CD4-positive, alpha-beta T cell treated with Interleukin-21 for 1 hour (primary cell): ENCODE data around the gene ANKFY1.
"Not testable (repeated sequence)": the region's sequence is repeated elsewhere in the genome, so short reads cannot be mapped to it uniquely, and the experiment has no call there.

Experiments used
- DNase-seq: peaks from one replicate; pipeline ENCODE4 v3.0.0-alpha.2; 2020

ANKFY1 gene

DNA sequence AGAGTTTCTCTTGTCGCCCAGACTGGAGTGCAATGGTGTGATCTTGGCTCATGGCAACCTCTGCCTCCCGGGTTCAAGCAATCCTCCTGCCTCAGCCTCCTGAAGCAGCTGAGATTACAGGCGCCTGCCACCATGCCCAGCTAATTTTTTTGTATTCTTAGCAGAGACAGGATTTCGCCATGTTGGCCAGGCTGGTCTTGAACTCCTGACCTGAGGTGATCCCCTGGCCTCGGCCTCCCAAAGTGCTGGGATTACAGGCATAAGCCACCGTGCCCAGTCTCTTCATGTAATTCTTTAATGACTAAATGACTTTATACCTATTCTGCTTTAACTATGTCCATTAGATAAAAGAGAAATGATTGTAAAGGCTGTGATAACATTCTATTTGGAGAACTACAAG is 8.5 kb downstream of the ANKFY1 start:
- DNase-seq: not testable (repeated sequence)

- DNase-seq: no peak
Observed at GRCh38 chr17:4250887-4251286, 12.9 kb downstream of the ANKFY1 start.

DNA sequence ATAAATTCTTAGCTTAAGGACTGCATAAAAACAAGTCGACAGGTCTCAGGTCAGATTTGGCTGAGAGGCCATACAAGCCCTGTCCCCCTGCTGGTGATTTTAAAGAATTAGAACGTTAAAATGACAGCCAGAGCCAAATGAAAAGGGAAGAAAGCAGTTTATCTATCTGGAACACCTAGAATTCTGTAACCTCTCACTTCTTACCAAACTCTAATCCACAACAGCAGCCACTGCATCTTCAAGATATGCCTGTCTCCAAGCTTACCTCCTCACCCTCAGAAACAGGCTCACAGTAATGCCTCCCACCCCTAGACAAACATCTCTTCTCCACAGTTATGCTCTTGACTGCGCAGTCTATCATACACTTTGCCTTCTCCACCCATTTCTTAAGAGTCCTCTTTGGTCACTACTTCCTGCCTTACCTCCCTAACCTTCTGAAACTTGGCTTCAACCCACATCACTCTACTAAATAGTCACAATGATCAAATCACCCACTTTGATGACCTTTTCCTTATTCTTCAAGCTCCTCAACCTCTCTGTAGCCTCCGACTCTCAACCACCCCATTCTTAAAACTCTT is 14.2 kb downstream of the ANKFY1 start:
- DNase-seq: peak; percentile 30

- DNase-seq: no peak
Observed at GRCh38 chr17:4248504-4249277, 15.1 kb downstream of the ANKFY1 start.

DNA sequence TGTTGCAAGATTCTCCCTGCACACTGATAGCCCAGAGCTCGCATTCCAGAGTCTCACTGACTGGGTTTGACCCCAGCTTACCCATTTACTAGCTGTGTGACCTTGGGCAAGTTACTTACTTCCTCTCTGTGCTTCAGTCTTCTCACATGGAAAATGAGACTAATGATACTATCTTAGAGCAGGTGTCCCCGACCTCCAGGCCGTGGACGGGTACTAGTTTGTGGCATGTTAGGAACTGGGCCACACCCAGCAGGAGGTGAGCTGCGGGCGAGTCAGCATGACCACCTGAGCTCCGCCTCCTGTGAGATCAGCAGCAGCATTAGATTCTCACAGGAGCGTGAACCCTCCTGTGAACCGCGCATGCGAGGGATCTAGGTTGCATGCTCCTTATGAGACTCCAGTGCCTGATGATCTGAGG is 15.8 kb downstream of the ANKFY1 start:
- DNase-seq: no peak

DNA sequence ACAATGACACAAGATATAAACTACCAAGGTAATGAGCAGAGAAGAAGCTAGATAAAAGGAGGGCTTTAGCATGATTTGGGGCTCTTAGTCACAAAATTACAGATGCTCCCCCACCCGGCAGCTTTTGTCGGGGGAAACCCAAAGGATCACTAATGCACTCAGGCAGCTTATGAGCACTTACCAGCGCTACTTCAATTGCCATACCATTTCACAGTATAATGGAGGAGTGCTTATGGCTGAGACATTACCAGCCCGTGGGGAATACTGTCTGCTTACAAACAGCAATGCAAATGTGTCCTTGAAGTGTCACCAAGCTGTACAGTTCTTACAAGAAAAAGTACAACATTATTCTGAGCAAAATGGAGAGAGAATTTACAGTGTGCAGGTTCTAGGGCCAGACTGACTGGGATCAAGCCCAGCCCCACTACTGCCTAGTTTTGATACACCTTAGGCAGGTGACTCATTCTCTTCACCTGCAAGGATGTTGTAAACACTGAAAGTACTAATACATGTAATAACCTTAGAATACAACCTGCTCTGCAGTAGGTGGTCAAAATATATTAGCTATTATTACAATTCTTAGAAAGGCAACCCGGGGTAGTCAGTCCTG is 16.3 kb downstream of the ANKFY1 start:
- DNase-seq: no peak

DNA sequence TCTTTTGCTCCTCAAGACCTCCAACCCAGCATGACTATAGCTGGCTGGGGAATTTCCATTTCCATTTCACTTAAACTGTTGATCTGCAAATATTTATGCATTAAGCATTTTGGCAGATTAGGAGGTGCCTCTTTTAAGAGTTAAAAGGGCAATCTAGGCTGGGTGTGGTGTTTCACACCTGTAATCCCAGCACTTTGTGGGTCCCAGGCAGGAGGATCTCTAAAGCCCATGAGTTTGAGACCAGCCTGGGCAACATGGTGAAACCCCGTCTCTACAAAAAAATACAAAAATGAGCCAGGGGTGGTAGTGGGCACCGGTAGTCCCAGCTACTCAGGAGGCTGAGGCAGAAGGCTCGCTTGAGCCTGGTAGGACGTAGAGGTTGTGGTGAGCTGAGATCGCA is 17.1 kb downstream of the ANKFY1 start:
- DNase-seq: no peak

DNA sequence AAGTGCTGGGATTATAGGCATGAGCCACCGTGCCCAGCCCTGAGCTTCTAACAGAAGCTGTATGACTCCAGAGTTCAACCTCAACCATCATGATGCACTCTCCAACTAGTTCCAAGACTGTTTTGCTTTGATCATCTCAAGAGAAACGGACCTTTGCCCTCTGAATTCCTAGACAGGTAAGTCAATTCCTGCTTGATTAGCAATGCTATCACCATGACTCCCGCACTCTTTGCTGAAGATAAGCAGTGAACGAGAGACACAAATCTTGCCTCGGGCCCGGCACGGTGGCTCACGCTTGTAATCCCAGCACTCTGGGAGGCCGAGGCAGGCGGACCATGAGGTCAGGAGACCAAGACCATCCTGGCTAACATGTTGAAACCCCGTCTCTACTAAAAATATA is 22.2 kb downstream of the ANKFY1 start:
- DNase-seq: no peak

DNA sequence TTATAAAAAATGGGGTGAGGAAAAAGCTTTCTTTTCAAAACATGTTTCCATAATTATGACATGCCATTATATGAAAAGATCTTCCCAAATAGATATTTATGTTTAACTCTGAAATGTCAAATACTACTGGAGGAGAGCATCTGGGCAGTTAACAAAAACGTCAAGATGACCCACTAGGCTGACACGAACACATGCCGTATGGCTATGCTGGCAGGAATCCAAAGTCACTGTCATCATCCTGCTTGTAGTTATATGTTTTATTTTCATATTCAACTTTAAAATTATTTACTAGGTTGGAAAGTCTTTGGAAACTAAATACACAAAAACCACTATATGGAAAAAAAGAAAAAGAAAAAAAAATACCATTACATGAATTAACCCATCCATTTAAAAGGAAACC is 27.3 kb downstream of the ANKFY1 start:
- DNase-seq: no peak

DNA sequence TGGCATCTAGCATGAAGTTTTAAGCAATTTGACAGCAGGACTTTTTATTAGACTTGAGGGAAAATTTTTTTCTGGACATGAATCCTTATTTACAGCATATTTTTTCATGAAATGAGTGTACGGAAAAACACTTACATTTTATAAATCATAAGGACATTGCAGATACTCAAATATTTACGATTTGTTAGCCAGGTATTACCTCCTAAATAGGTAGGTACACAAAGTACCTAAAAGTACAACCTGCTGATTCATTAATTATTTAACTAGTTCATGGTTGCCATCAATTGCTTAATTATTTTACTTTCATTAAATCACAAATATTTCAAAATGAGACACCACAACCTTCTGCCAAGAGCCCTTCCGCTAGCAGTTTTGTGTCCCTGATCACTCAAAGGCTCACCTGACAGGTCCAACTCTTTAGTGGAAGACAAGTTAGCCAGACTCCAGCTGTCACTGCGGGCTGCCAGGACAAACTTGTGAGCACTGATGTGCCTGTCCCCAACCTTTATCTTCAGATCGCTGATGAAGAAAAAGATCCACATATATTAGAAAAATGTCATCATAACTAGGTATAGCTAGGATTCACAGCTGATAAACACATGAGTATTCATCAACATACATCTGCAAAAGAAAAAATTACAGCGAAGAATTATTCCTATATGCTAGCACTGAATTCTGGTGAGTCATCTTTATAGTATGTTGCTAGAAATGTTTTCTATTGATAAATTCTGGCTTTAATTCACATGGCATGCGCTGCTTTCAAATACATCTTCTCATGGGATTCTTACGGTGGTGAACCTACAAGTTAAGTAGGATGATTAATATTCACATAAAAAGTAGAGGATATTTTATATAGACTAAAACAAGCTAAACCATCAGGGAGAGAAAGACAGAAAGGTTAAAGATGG is 28.2 kb downstream of the ANKFY1 start:
- DNase-seq: no peak

- no peak for DNase-seq
Observed at GRCh38 chr17:4234401-4234800, 29.4 kb downstream of the ANKFY1 start.

GRCh38 chr17:4233668-4234258 is 30.0 kb downstream of the ANKFY1 start:
- no peak for DNase-seq

DNA sequence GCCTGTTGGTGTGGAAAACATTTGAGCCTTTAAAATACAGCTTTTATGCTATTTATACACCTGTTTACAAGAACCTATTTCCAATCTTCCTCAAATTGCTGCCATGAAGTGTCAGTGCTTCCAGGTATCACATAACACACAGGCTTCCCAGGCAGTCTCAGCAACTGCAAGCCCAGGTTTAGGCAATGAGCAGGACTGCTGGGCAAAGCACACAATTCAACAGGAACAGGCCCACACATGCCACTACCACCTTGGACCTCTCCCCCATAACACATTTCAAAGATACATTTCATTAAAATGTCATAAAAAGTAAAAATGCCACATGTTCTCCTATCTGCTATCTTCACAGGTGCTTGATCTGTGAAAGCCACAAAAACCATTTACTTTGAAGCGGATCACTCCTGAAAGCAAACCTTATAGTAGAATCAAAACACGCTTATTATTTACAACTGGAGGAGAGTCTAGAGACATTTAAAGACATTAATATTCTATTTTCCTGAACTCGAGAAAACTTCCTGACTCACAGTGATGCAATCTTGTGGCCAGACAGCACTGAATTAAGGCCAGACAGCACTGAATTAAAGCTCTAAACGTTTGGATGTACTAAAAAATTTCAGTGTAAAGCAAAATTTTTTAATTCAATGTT is 31.5 kb downstream of the ANKFY1 start:
- peak; percentile 8 for DNase-seq

- no peak for DNase-seq
Observed at GRCh38 chr17:4229627-4230541, 33.9 kb downstream of the ANKFY1 start.

- no peak for DNase-seq
Observed at GRCh38 chr17:4221899-4222659, 41.7 kb downstream of the ANKFY1 start.

DNA sequence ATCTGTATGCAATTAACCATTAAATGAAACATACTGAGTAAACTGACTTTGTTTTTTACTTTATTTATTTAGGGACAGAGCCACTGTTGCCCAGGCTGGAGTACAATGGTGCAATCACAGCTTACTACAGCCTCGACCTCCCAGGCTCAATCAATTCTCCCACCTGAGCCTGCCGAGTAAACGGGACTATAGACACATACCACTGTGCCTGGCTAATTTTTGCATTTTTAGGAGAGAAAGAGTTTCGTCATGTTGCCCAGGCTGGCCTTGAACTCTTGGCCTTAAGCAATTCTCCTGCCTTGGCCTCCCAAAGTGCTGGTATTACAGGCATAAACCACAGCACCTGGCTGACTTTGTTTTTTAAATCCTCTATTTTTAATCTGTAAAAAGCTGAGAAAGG is 42.6 kb downstream of the ANKFY1 start:
- DNase-seq: no peak

- DNase-seq: no peak
Observed at GRCh38 chr17:4220655-4221054, 43.1 kb downstream of the ANKFY1 start.

DNA sequence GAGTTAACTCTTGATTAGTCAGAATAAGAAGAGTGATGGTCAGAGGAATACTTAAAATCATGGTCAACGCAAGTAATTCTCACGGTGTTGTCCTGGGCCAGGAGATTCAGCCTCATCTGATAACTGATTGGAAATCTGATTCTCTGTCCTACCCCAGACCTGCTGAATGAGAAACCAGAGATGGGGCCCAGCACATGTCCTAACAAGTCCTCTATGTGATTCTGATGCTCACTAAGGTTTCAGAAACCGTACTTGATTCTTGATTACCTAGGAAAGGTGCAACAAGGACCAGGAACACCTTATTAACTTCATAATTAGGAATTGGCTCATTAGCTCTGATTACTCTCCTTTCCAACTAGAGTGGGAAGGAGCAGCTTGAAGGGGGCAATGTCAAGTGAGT is 44.5 kb downstream of the ANKFY1 start:
- DNase-seq: no peak

GRCh38 chr17:4215882-4216570 is 47.8 kb downstream of the ANKFY1 start:
- no peak for DNase-seq

DNA sequence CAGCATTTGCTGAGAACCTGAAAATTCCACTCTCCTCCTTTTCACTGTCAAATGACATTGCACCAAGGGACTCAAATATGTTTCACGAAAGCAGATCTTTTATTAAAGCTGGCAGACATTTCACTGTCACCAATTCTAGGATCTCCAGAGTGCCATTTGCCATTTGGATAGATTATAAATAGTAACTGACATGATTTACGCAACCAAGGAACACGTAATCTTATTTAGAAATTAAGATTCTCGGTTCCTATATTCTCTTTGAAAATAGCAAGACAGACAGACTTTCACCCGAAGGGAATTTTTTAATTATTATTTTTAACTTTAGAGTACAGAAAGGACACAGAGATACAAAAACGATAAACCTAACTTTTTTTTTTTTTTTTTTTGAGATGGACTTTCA is 49.6 kb downstream of the ANKFY1 start:
- DNase-seq: no peak
